ENCODE data around the gene MUC12. TPM values are rescaled to one million over a fixed set of nuclear protein-coding genes. Genes with fewer than 3 reads are reported as not detected.

MUC12 gene
- total and polyA plus RNA-seq, 9 of the 15 experiments (the other 6 are each of a cell fraction or from before 2014, with no cell fraction given): 0.23 to 1.2 (median 0.79) TPM; not detected in 1

DNA sequence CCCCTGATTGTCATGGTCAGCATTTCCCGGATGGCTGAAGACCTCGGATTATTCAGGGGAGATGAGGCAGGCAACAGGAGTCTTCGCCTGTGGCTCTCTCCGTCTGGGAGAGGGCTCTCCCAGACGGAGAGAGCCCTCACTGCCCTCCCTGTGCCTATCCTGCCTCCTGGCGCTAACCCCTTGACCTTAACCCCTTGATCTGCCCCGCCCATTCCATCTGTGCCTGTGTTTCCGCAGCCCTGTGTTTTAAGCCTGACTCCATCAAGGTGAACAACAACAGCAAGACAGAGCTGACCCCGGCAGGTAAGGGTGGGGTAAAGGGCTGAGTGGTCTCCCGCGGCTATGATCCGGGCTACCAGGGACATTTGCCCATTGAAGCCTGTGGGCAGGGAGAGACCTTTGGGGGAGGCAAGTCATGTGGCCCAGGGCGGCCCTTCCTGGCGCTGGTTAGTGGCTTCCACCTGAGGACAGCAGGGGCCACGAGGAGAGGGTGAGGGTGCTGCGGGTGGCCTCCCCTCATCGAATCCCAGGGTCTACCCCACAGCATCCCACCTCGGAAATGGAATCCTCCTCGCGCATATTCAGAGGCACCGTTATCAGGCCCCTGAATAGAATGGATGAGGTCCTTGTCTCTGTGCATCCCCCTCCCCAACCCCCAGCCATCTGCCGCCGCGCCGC is 4.2 kb upstream of the MUC12 start:
- H3K9me1 ChIP-seq (ENCODE audit: control insufficient read depth, insufficient read depth, low read length): peaks cover 10% of the 10 kb centered on the region
- no TSS peak for BruUV-seq (replicated peaks)
- H3K9ac ChIP-seq (ENCODE audit: insufficient read depth in 1 of 2, low read depth in 2 of 2, low read length in 2 of 2): peak overlapping the region in 1 of 2 experiments; percentile 38; a peak in 2 of 4 replicates
- ATAC-seq: no peak
- no peaks in the 10 kb centered on the region for H3K36me3 ChIP-seq (ENCODE audit: control insufficient read depth, insufficient read depth, low read length)
- no peak overlapping the region for H3K27ac ChIP-seq (ENCODE audit: extremely low read depth, low read depth, low read length)
- peak in 3 of 4 experiments; percentile 22 to 58 (median 54) for DNase-seq (ENCODE audit: extremely low read depth in 1 of 4, low spot score in 3 of 4)
- no peaks in the 10 kb centered on the region for H3K79me2 ChIP-seq (ENCODE audit: control insufficient read depth, insufficient read depth, low read length)
- FAIRE-seq: no peak
- H3K4me3 ChIP-seq: no peak overlapping the region
- peaks cover 20% of the 10 kb centered on the region for H4K20me1 ChIP-seq (replicated peaks; ENCODE audit: control insufficient read depth, insufficient read depth, low read length)
- in situ Hi-C loops (cut with MboI): no loop called here
- peaks cover 12 to 25% of the 10 kb centered on the region in 2 experiments; a peak in 4 of 5 replicates for H3K4me1 ChIP-seq (replicated peaks in 1 of 2; ENCODE audit: control insufficient read depth in 2 of 2, insufficient read depth in 2 of 2, low read length in 2 of 2)
- H3K4me2 ChIP-seq (ENCODE audit: insufficient read depth, low read length): peak overlapping the region; percentile 85; the same call in 1 of the 2 replicates
- H2AFZ ChIP-seq (ENCODE audit: low read depth, low read length): peak overlapping the region; percentile 79
- peaks cover 51 to 79% of the 10 kb centered on the region in 2 experiments for H3K27me3 ChIP-seq (ENCODE audit: control insufficient read depth in 2 of 2, insufficient read depth in 2 of 2, low read length in 2 of 2)
- POLR2A ChIA-PET: no interaction called here
- H3K9me3 ChIP-seq (replicated peaks; ENCODE audit: control insufficient read depth, insufficient read depth, low read depth, low read length): no peaks in the 10 kb centered on the region
- intact Hi-C loops (cut with micrococcal nuclease): loop anchor here (5.0 kb wide), 1 partner anchor 168 kb away; no protein-coding TSS in a partner anchor
- 17% methylated on average over 25 of the region's 25 CpGs for WGBS (ENCODE audit: insufficient coverage, low coverage, missing lambda C conversion rate)
- TF ChIP-seq TBL1XR1 (IDR thresholded peaks at IDR 0.05; ENCODE audit: low read length in 2 of 2) (0 out of 4 replicates have a peak, but pooled peaks of 1 of the 2 experiments have one; percentile 13), STAG1 (CRISPR knock-in tag; IDR thresholded peaks at IDR 0.05; ENCODE audit: borderline replicate concordance) (peak; percentile 48; the same call in 1 of the 2 replicates), PYGO2 (tag; IDR thresholded peaks at IDR 0.05) (no peak), TAF9B (IDR thresholded peaks at IDR 0.05; ENCODE audit: partially characterized antibody) (no peak)
- CTCF ChIA-PET (ENCODE audit: low intra/inter-chr PET ratio): interaction anchor here (1.7 to 1.8 kb wide), 2 partner anchors 94 to 112 kb away, joined by 9 to 13 read pairs; no protein-coding TSS in a partner anchor

Data from K562 (cell line).